Bronchial epithelial cell (primary cell): Measurements from ENCODE around the gene PATL1. TPM values are rescaled to one million over a fixed set of nuclear protein-coding genes. Genes with fewer than 3 reads are reported as not detected.
"Not testable (repeated sequence)": the region's sequence is repeated elsewhere in the genome, so short reads cannot be mapped to it uniquely, and the experiment has no call there.

Experiments
- DNase-seq: peaks from one replicate; pipeline ENCODE4 v3.0.0-alpha.2; 2010; ENCODE audit warnings: low read depth
- FAIRE-seq: peaks from 2 replicates; lab custom pipeline; 2011; peaks lifted over from hg19 to GRCh38; lab: Jason Lieb, UNC
- H3K27me3 ChIP-seq: 2 replicates; pipeline ENCODE4 v1.5.1; 2011; ENCODE audit warnings: low read length; ENCODE audit not compliant: control insufficient read depth, insufficient read depth
- H3K36me3 ChIP-seq: 2 replicates; pipeline ENCODE4 v1.5.1; 2011; ENCODE audit warnings: low read length; ENCODE audit not compliant: control insufficient read depth, insufficient read depth
- H3K4me3 ChIP-seq: 2 replicates; pipeline ENCODE4 v1.5.1; 2011; ENCODE audit warnings: mild to moderate bottlenecking, low read depth, low read length, control low read depth
- CTCF ChIP-seq: IDR thresholded peaks from 2 replicates; pipeline ENCODE4 v1.5.1; 2011; ENCODE audit warnings: mild to moderate bottlenecking, moderate library complexity, low read length, control low read depth, inconsistent platforms; ENCODE audit not compliant: insufficient read depth, severe bottlenecking
- total RNA-seq: library from RNA; depleted of rRNA; stranded (reverse); fragments of >200 nt; gene quantifications from 2 replicates; pipeline ENCODE4 v1.2.1, GENCODE V29; 2014

Gene PATL1
- total RNA-seq, 1 donor from 2014 or later: 3.7 TPM

- TF ChIP-seq CTCF: no peak
- Histone ChIP-seq H3K27me3 (no peaks in the 10 kb centered on the region), H3K4me3 (no peak overlapping the region), H3K36me3 (no peaks in the 10 kb centered on the region)
- DNase-seq (no peak), FAIRE-seq (no peak)
Measured at GRCh38 chr11:59707371-59707770, 38.5 kb upstream of the PATL1 start.

GRCh38 chr11:59706518-59707285 lies 37.9 kb upstream of the PATL1 start:
- no peaks in the 10 kb centered on the region for H3K27me3 ChIP-seq
- FAIRE-seq (no peak), DNase-seq (peak; percentile 97)
- H3K4me3 ChIP-seq: no peak overlapping the region
- no peak for TF ChIP-seq CTCF
- no peaks in the 10 kb centered on the region for H3K36me3 ChIP-seq

- Histone ChIP-seq H3K4me3 (no peak overlapping the region), H3K36me3 (no peaks in the 10 kb centered on the region), H3K27me3 (no peaks in the 10 kb centered on the region)
- DNase-seq (peak; percentile 80), FAIRE-seq (no peak)
- no peak for TF ChIP-seq CTCF
Measured at GRCh38 chr11:59705294-59705693, 36.5 kb upstream of the PATL1 start.

- not testable (repeated sequence) for H3K36me3 ChIP-seq, H3K4me3 ChIP-seq, H3K27me3 ChIP-seq, FAIRE-seq, DNase-seq
Measured at GRCh38 chr11:59703515-59703914, 34.7 kb upstream of the PATL1 start.

GRCh38 chr11:59700157-59700556 lies 31.3 kb upstream of the PATL1 start:
- not testable (repeated sequence) for H3K27me3 ChIP-seq, DNase-seq, H3K4me3 ChIP-seq, H3K36me3 ChIP-seq, FAIRE-seq

- DNase-seq: no peak
- no peaks in the 10 kb centered on the region for H3K36me3 ChIP-seq
Measured at GRCh38 chr11:59698506-59698905, 29.7 kb upstream of the PATL1 start.

More at GRCh38 chr11:59698506-59698905, 29.7 kb upstream of the PATL1 start:
- FAIRE-seq: no peak
- no peaks in the 10 kb centered on the region for H3K27me3 ChIP-seq
- no peak for TF ChIP-seq CTCF
- H3K4me3 ChIP-seq: no peak overlapping the region
